RPMI7951 (cell line): ENCODE measurements around the gene IGSF9. TPM values are rescaled to one million over a fixed set of nuclear protein-coding genes. Genes with fewer than 3 reads are reported as not detected.

Source experiments
- DNase-seq: peaks from one replicate; pipeline ENCODE4 v3.0.0-alpha.2; 2012; ENCODE audit warnings: low read depth
- total RNA-seq: library from RNA; depleted of rRNA; stranded (reverse); fragments of >200 nt; shearing (Covaris generic); gene quantifications from 2 replicates; pipeline ENCODE4 v1.2.3, GENCODE V29; 2014

IGSF9 gene
- total RNA-seq, 1 experiment from 2014 or later: not detected

GRCh38 chr1:159898527-159898926 lies 46.9 kb downstream of the IGSF9 start:
- DNase-seq: no peak

GRCh38 chr1:159897962-159898361 lies 47.5 kb downstream of the IGSF9 start:
- DNase-seq: no peak

- no peak for DNase-seq
Measured at GRCh38 chr1:159896546-159896930, 48.9 kb downstream of the IGSF9 start.

- DNase-seq: no peak
Measured at GRCh38 chr1:159895836-159896545, 49.4 kb downstream of the IGSF9 start.

GRCh38 chr1:159895286-159895685 lies 50.1 kb downstream of the IGSF9 start:
- DNase-seq: no peak

GRCh38 chr1:159892944-159893343 lies 52.5 kb downstream of the IGSF9 start:
- DNase-seq: no peak

GRCh38 chr1:159891275-159892157 lies 53.9 kb downstream of the IGSF9 start:
- peak; percentile 87 for DNase-seq

- peak; percentile 53 for DNase-seq
Measured at GRCh38 chr1:159890390-159890789, 55.0 kb downstream of the IGSF9 start.

- DNase-seq: peak; percentile 100
Measured at GRCh38 chr1:159889821-159890252, 55.6 kb downstream of the IGSF9 start.

- no peak for DNase-seq
Measured at GRCh38 chr1:159889202-159889601, 56.2 kb downstream of the IGSF9 start.

GRCh38 chr1:159884296-159884695 lies 61.1 kb downstream of the IGSF9 start:
- DNase-seq: no peak

GRCh38 chr1:159883134-159883533 lies 62.3 kb downstream of the IGSF9 start:
- DNase-seq: no peak

- DNase-seq: peak; percentile 55
Measured at GRCh38 chr1:159882527-159882862, 62.9 kb downstream of the IGSF9 start.

- DNase-seq: peak; percentile 99
Measured at GRCh38 chr1:159881622-159882526, 63.5 kb downstream of the IGSF9 start.

- peak; percentile 46 for DNase-seq
Measured at GRCh38 chr1:159880430-159880829, 65.0 kb downstream of the IGSF9 start.

GRCh38 chr1:159879977-159880376 lies 65.4 kb downstream of the IGSF9 start:
- peak; percentile 78 for DNase-seq

GRCh38 chr1:159879136-159879535 lies 66.3 kb downstream of the IGSF9 start:
- DNase-seq: no peak

GRCh38 chr1:159877695-159878444 lies 67.5 kb downstream of the IGSF9 start:
- no peak for DNase-seq
